H9 (cell line): Measurements from ENCODE around the gene SPATA25. TPM values are rescaled to one million over a fixed set of nuclear protein-coding genes. Genes with fewer than 3 reads are reported as not detected.

Experiments used
- DNase-seq: peaks from one replicate; pipeline ENCODE4 v3.0.0-alpha.2; 2017
- H2AFZ ChIP-seq: one replicate; pipeline ENCODE4 v1.6.1; 2013; ENCODE audit warnings: mild to moderate bottlenecking, low read length, control low read depth, moderate library complexity
- H2AK5ac ChIP-seq: 2 replicates; pipeline ENCODE4 v1.6.1; 2013; ENCODE audit warnings: low read length, control low read depth, mixed read lengths; ENCODE audit not compliant: insufficient read length
- H2BK120ac ChIP-seq: one replicate; pipeline ENCODE4 v1.6.1; 2013; ENCODE audit warnings: low read depth, mild to moderate bottlenecking, low read length, control low read depth, inconsistent platforms; ENCODE audit not compliant: poor library complexity, severe bottlenecking
- H2BK12ac ChIP-seq: 2 replicates; pipeline ENCODE4 v1.6.1; 2013; ENCODE audit warnings: low read length, control low read depth, mixed read lengths, low read depth; ENCODE audit not compliant: insufficient read length
- H2BK15ac ChIP-seq: 2 replicates; pipeline ENCODE4 v1.6.1; 2013; ENCODE audit warnings: low read depth, low read length, control low read depth
- H2BK20ac ChIP-seq: one replicate; pipeline ENCODE4 v1.6.1; 2013; ENCODE audit warnings: low read depth, mild to moderate bottlenecking, low read length, control low read depth, inconsistent platforms; ENCODE audit not compliant: poor library complexity, severe bottlenecking
- H2BK5ac ChIP-seq: 2 replicates; pipeline ENCODE4 v1.6.1; 2013; ENCODE audit warnings: low read length, control low read depth, mixed read lengths; ENCODE audit not compliant: insufficient read length
- H3K14ac ChIP-seq: 2 replicates; pipeline ENCODE4 v1.6.1; 2013; ENCODE audit warnings: low read length, control low read depth; ENCODE audit not compliant: insufficient read depth
- H3K18ac ChIP-seq: 2 replicates; pipeline ENCODE4 v1.6.1; 2013; ENCODE audit warnings: low read depth, mild to moderate bottlenecking, mixed read lengths, low read length, control low read depth; ENCODE audit not compliant: insufficient read length
- H3K23ac ChIP-seq: 2 replicates; pipeline ENCODE4 v1.6.1; 2013; ENCODE audit warnings: low read length, control low read depth, mixed read lengths, low read depth; ENCODE audit not compliant: insufficient read length
- H3K23me2 ChIP-seq: 2 replicates; pipeline ENCODE4 v1.6.1; 2013; ENCODE audit warnings: low read depth, mild to moderate bottlenecking, mixed read lengths, low read length, control low read depth; ENCODE audit not compliant: insufficient read length, poor library complexity, severe bottlenecking
- H3K27ac ChIP-seq: 2 replicates; pipeline ENCODE4 v1.5.1; 2013; ENCODE audit warnings: low read length, control low read depth, mixed read lengths, low read depth; ENCODE audit not compliant: insufficient read length
- H3K27me3 ChIP-seq: 2 replicates; pipeline ENCODE4 v1.6.1; 2013; ENCODE audit warnings: low read length, control low read depth, inconsistent platforms; ENCODE audit not compliant: insufficient read depth
- H3K4ac ChIP-seq: 2 replicates; pipeline ENCODE4 v1.6.1; 2013; ENCODE audit warnings: low read depth, mild to moderate bottlenecking, control low read depth, inconsistent platforms, low read length, moderate library complexity
- H3K4me1 ChIP-seq: 2 replicates; pipeline ENCODE4 v1.6.1; 2013; ENCODE audit warnings: low read length, control low read depth, inconsistent platforms; ENCODE audit not compliant: insufficient read depth
- H3K4me2 ChIP-seq: 2 replicates; pipeline ENCODE4 v1.6.1; 2013; ENCODE audit warnings: low read length, control low read depth, mixed read lengths; ENCODE audit not compliant: insufficient read length, insufficient read depth
- H3K56ac ChIP-seq: 2 replicates; pipeline ENCODE4 v1.6.1; 2013; ENCODE audit warnings: low read depth, mild to moderate bottlenecking, mixed read lengths, low read length, control low read depth; ENCODE audit not compliant: insufficient read length
- H3K79me1 ChIP-seq: 2 replicates; pipeline ENCODE4 v1.6.1; 2013; ENCODE audit warnings: low read depth, mild to moderate bottlenecking, moderate library complexity, low read length, control low read depth, inconsistent platforms; ENCODE audit not compliant: insufficient read depth, poor library complexity, severe bottlenecking
- H3K79me2 ChIP-seq: 2 replicates; pipeline ENCODE4 v1.6.1; 2013; ENCODE audit warnings: low read length, control low read depth, inconsistent platforms; ENCODE audit not compliant: insufficient read depth
- H3K9ac ChIP-seq: 2 replicates; pipeline ENCODE4 v1.6.1; 2013; ENCODE audit warnings: low read length, control low read depth, mixed read lengths; ENCODE audit not compliant: insufficient read length; ENCODE audit errors: extremely low read depth
- H3K9me3 ChIP-seq: one replicate; pipeline ENCODE4 v1.6.1; 2013; ENCODE audit warnings: low read depth, low read length, inconsistent platforms; ENCODE audit not compliant: control insufficient read depth
- H3T11ph ChIP-seq: one replicate; pipeline ENCODE4 v1.6.1; 2013; ENCODE audit warnings: mild to moderate bottlenecking, low read length, control low read depth, inconsistent platforms
- H4K20me1 ChIP-seq: one replicate; pipeline ENCODE4 v1.6.1; 2013; ENCODE audit not compliant: control insufficient read depth, insufficient read length, insufficient read depth
- H4K5ac ChIP-seq: 2 replicates; pipeline ENCODE4 v1.6.1; 2013; ENCODE audit warnings: low read depth, mild to moderate bottlenecking, mixed read lengths, low read length, control low read depth; ENCODE audit not compliant: insufficient read length
- H4K8ac ChIP-seq: replicated peaks from 2 replicates; pipeline ENCODE4 v1.6.1; 2013; ENCODE audit warnings: low read length, control low read depth, mixed read lengths, low read depth; ENCODE audit not compliant: insufficient read length
- H4K91ac ChIP-seq: 2 replicates; pipeline ENCODE4 v1.6.1; 2013; ENCODE audit warnings: low read depth, mild to moderate bottlenecking, moderate library complexity, mixed read lengths, low read length, control low read depth; ENCODE audit not compliant: insufficient read length
- H3K27ac Mint-ChIP-seq, 3 experiments: 2 replicates in 2 of 3; 3 replicates in 1 of 3; pipeline ENCODE4 v1.8.0; 2020 to 2021; ENCODE audit warnings: mixed read lengths in 3 of 3, mild to moderate bottlenecking in 1 of 3, moderate library complexity in 1 of 3
- H3K27me3 Mint-ChIP-seq: 2 replicates; pipeline ENCODE4 v1.8.0; 2021; ENCODE audit warnings: low read depth, mild to moderate bottlenecking, moderate library complexity, mixed read lengths
- H3K36me3 Mint-ChIP-seq, 3 experiments: 2 replicates in 2 of 3; 3 replicates in 1 of 3; pipeline ENCODE4 v1.8.0; 2020 to 2021; ENCODE audit warnings: low read depth in 3 of 3, mixed read lengths in 3 of 3; ENCODE audit not compliant: insufficient read depth in 1 of 3
- H3K4me1 Mint-ChIP-seq, 2 experiments: 2 replicates each; pipeline ENCODE4 v1.8.0; 2020; ENCODE audit warnings: mixed read lengths in 2 of 2
- H3K4me3 Mint-ChIP-seq, 2 experiments: 2 replicates in 1 of 2; 3 replicates in 1 of 2; pipeline ENCODE4 v1.8.0; 2020 to 2021; ENCODE audit warnings: mild to moderate bottlenecking in 2 of 2, mixed read lengths in 2 of 2, moderate library complexity in 1 of 2
- H3K9me3 Mint-ChIP-seq, 2 experiments: 2 replicates in 1 of 2; 3 replicates in 1 of 2; pipeline ENCODE4 v1.8.0; 2020; ENCODE audit warnings: mild to moderate bottlenecking in 2 of 2, mixed read lengths in 2 of 2, moderate library complexity in 1 of 2
- WGBS: extraction: QIAGEN DNeasy Blood & Tissue Kit; methylation state at CpG from one replicate; pipeline ENCODE4 v1.1.7; 2013; ENCODE audit warnings: missing lambda C conversion rate, low lambda C conversion rate, mixed read lengths; ENCODE audit not compliant: insufficient read length; ENCODE audit errors: extremely low coverage; 5-methylcytosine and 5-hydroxymethylcytosine counted together
- total RNA-seq: library from RNA; stranded (reverse); gene quantifications from 2 replicates; pipeline ENCODE4 v1.2.1, GENCODE V29; 2021
- TF ChIP-seq, protein P1 (sequence below): fragments of 200-600 bp; sonication (generic); conservative IDR thresholded peaks from 3 replicates; pipeline ENCODE4 v1.8.0; 2021; ENCODE audit warnings: antibody characterized with exemption, mild to moderate bottlenecking

SPATA25 gene
- total RNA-seq, 1 experiment from 2014 or later, result 2.4 TPM

DNA sequence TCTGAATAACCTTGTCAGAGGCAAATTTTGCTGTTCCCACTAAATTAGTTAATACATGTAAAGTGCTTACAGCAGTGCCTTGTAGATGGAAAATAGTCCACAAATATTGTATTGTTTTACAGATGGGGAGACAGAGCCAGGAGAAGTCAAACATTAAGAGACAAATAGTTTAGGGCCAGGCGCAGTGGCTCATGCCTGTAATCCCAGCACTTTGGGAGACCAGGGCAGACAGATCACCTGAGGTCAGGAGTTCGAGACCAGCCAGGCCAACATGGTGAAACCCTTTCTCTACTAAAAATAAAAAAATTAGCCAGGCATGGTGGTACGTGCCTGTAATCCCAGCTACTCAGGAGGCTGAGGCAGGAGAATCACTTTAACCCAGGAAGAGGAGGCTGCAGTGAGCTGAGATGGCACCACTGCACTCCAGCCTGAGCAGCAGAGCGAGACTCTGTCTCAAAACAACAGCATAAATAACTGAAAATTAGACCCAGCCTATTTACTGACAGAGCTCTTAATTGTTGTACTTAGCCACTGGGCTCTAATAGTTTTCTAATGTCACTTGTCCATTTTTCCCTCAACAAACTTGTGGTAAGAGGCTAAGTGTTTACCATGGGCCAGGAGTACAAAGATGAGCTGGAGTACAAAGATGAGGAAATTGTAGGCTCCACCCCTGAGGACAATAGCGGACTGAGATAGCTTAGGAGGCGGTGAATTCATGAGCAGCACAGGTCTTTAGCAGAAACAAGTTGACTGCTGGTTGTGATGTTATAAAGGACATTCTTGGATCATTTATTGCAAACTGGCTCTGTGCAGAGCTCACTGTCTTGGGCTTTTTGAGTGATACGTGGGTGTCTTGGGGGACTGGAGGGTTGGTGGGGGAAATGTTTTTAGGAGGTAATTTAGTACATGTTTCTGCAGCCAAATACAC is 23.6 kb downstream of the SPATA25 start:
- Mint-ChIP-seq H3K27me3 (no peaks in the 10 kb centered on the region), H3K27ac (peak overlapping the region; percentile 62 to 67 (median 62); a peak in 4 of 7 replicates), H3K4me1 (peaks cover 7% of the 10 kb centered on the region in 2 experiments), H3K4me3 (no peak overlapping the region), H3K36me3 (peaks cover 0 to 7% (median 0%) of the 10 kb centered on the region in 3 experiments; a peak in 2 of 7 replicates), H3K9me3 (no peaks in the 10 kb centered on the region)
- Histone ChIP-seq H3K79me2 (no peaks in the 10 kb centered on the region), H4K5ac (no peak overlapping the region), H2BK15ac (no peak overlapping the region), H2BK12ac (no peak overlapping the region), H3K14ac (no peak overlapping the region), H2BK20ac (no peak overlapping the region), H4K8ac (no peak overlapping the region), H2AFZ (no peak overlapping the region), H3K27ac (no peak overlapping the region), H3K23me2 (no peaks in the 10 kb centered on the region), H3K4me1 (peaks cover 2% of the 10 kb centered on the region; the same call in 1 of the 2 replicates), H3K79me1 (no peaks in the 10 kb centered on the region), H2BK5ac (no peak overlapping the region), H2AK5ac (no peak overlapping the region), H4K91ac (no peak overlapping the region), H3K23ac (no peak overlapping the region), H3K9ac (no peak overlapping the region), H3K9me3 (no peaks in the 10 kb centered on the region), H3K4ac (no peak overlapping the region), H3K18ac (no peak overlapping the region), H2BK120ac (no peak overlapping the region), H3T11ph (no peak overlapping the region), H3K27me3 (no peaks in the 10 kb centered on the region), H4K20me1 (no peaks in the 10 kb centered on the region), H3K4me2 (no peak overlapping the region), H3K56ac (no peak overlapping the region)
- TF ChIP-seq, protein P1, sequence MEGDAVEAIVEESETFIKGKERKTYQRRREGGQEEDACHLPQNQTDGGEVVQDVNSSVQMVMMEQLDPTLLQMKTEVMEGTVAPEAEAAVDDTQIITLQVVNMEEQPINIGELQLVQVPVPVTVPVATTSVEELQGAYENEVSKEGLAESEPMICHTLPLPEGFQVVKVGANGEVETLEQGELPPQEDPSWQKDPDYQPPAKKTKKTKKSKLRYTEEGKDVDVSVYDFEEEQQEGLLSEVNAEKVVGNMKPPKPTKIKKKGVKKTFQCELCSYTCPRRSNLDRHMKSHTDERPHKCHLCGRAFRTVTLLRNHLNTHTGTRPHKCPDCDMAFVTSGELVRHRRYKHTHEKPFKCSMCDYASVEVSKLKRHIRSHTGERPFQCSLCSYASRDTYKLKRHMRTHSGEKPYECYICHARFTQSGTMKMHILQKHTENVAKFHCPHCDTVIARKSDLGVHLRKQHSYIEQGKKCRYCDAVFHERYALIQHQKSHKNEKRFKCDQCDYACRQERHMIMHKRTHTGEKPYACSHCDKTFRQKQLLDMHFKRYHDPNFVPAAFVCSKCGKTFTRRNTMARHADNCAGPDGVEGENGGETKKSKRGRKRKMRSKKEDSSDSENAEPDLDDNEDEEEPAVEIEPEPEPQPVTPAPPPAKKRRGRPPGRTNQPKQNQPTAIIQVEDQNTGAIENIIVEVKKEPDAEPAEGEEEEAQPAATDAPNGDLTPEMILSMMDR, result no peak
- no CpG with 5 or more reads among the region's 7 CpGs for WGBS
- DNase-seq, result no peak
